Sigmoid colon (tissue), 4 donors: Measurements from ENCODE around the gene PCSK7.

Experiments used
- CTCF ChIP-seq, 4 experiments: fragments of 450-650 bp in 3 of 4; fragments of 200-600 bp in 1 of 4; IDR thresholded peaks; one replicate each; pipeline ENCODE4 v1.5.1; 2016 to 2019; ENCODE audit warnings: antibody characterized with exemption in 4 of 4, mild to moderate bottlenecking in 3 of 4, moderate library complexity in 2 of 4
- EP300 ChIP-seq, 4 donors: sonication (generic); formaldehyde crosslinking; IDR thresholded peaks; one replicate each; pipeline ENCODE4 v1.6.1; 2017; ENCODE audit warnings: antibody characterized with exemption in 4 of 4
- POLR2A ChIP-seq, 2 donors: fragments of 450-650 bp; IDR thresholded peaks; one replicate each; pipeline ENCODE4 v1.6.1; 2016; ENCODE audit warnings: antibody characterized with exemption in 2 of 2, mild to moderate bottlenecking in 2 of 2, moderate library complexity in 2 of 2
- POLR2AphosphoS5 ChIP-seq, 4 donors: sonication (generic); formaldehyde crosslinking; IDR thresholded peaks; one replicate each; pipeline ENCODE4 v1.6.1; 2017; ENCODE audit warnings: antibody characterized with exemption in 4 of 4

GRCh38 chr11:117225553-117226170, 6.2 kb downstream of the PCSK7 start:
- no peak for TF ChIP-seq POLR2AphosphoS5 (IDR thresholded peaks at IDR 0.05)
- TF ChIP-seq CTCF (IDR thresholded peaks at IDR 0.05): no peak
- TF ChIP-seq POLR2A (IDR thresholded peaks at IDR 0.05): no peak
- TF ChIP-seq EP300 (IDR thresholded peaks at IDR 0.05): no peak
